HUES48 (cell line): ENCODE results near the gene DST.
A peak's percentile ranks its signal among the peaks of the same experiment; 100 is the strongest.

Source experiments
- H3K27ac ChIP-seq: one replicate; pipeline ENCODE4 v1.7.0; 2013; ENCODE audit warnings: low read depth, low read length, inconsistent platforms
- H3K27me3 ChIP-seq: 2 replicates; pipeline ENCODE4 v1.6.1; 2013; ENCODE audit warnings: mild to moderate bottlenecking, low read length; ENCODE audit not compliant: control insufficient read depth, insufficient read depth
- H3K36me3 ChIP-seq: 2 replicates; pipeline ENCODE4 v1.6.1; 2013; ENCODE audit warnings: low read length; ENCODE audit not compliant: control insufficient read depth, insufficient read depth
- H3K4me1 ChIP-seq: 2 replicates; pipeline ENCODE4 v1.6.1; 2013; ENCODE audit warnings: mild to moderate bottlenecking, low read length; ENCODE audit not compliant: control insufficient read depth, insufficient read depth
- H3K4me3 ChIP-seq: 2 replicates; pipeline ENCODE4 v1.5.1; 2013; ENCODE audit warnings: mild to moderate bottlenecking, low read depth, low read length
- H3K9ac ChIP-seq: 2 replicates; pipeline ENCODE4 v1.6.1; 2013; ENCODE audit warnings: mild to moderate bottlenecking, low read depth, low read length, moderate library complexity
- H3K9me3 ChIP-seq: 2 replicates; pipeline ENCODE4 v1.6.1; 2013; ENCODE audit warnings: low read length; ENCODE audit not compliant: control insufficient read depth, insufficient read depth

The DST gene

GRCh38 chr6:56542364-56543331 lies 100.0 kb downstream of the DST start:
- H3K9me3 ChIP-seq, result no peaks in the 10 kb centered on the region
- H3K9ac ChIP-seq, result peak overlapping the region; percentile 82
- H3K36me3 ChIP-seq, result no peaks in the 10 kb centered on the region
- peak overlapping the region; percentile 80 for H3K4me3 ChIP-seq
- no peaks in the 10 kb centered on the region for H3K27me3 ChIP-seq
- peak overlapping the region; percentile 97 for H3K27ac ChIP-seq
- peaks cover 42% of the 10 kb centered on the region for H3K4me1 ChIP-seq

- H3K9ac ChIP-seq, result peak overlapping the region; percentile 82
- no peaks in the 10 kb centered on the region for H3K27me3 ChIP-seq
- H3K4me1 ChIP-seq, result peaks cover 40% of the 10 kb centered on the region
- no peaks in the 10 kb centered on the region for H3K36me3 ChIP-seq
- no peaks in the 10 kb centered on the region for H3K9me3 ChIP-seq
- H3K4me3 ChIP-seq, result peak overlapping the region; percentile 80
- H3K27ac ChIP-seq, result peak overlapping the region; percentile 97
Measured at GRCh38 chr6:56541741-56542360, 100.8 kb downstream of the DST start.

GRCh38 chr6:56541030-56541600 lies 101.6 kb downstream of the DST start:
- H3K4me3 ChIP-seq, result peak overlapping the region; percentile 80
- H3K27ac ChIP-seq, result no peak overlapping the region
- no peaks in the 10 kb centered on the region for H3K27me3 ChIP-seq
- no peak overlapping the region for H3K9ac ChIP-seq
- no peaks in the 10 kb centered on the region for H3K9me3 ChIP-seq
- H3K36me3 ChIP-seq, result peaks cover 6% of the 10 kb centered on the region
- peaks cover 45% of the 10 kb centered on the region for H3K4me1 ChIP-seq

- H3K4me1 ChIP-seq, result peaks cover 52% of the 10 kb centered on the region
- no peak overlapping the region for H3K4me3 ChIP-seq
- no peak overlapping the region for H3K9ac ChIP-seq
- H3K9me3 ChIP-seq, result no peaks in the 10 kb centered on the region
- H3K36me3 ChIP-seq, result peaks cover 9% of the 10 kb centered on the region
- H3K27ac ChIP-seq, result no peak overlapping the region
- H3K27me3 ChIP-seq, result no peaks in the 10 kb centered on the region
Measured at GRCh38 chr6:56540232-56541029, 102.3 kb downstream of the DST start.

GRCh38 chr6:56539527-56540105 lies 103.1 kb downstream of the DST start:
- peaks cover 60% of the 10 kb centered on the region for H3K4me1 ChIP-seq
- H3K27me3 ChIP-seq, result no peaks in the 10 kb centered on the region

GRCh38 chr6:56538851-56539250 lies 103.8 kb downstream of the DST start:
- no peak overlapping the region for H3K27ac ChIP-seq
- H3K4me1 ChIP-seq, result peaks cover 58% of the 10 kb centered on the region
- H3K36me3 ChIP-seq, result peaks cover 9% of the 10 kb centered on the region
- no peak overlapping the region for H3K4me3 ChIP-seq
- no peaks in the 10 kb centered on the region for H3K27me3 ChIP-seq
- no peak overlapping the region for H3K9ac ChIP-seq
- H3K9me3 ChIP-seq, result no peaks in the 10 kb centered on the region

More at GRCh38 chr6:56539527-56540105, 103.1 kb downstream of the DST start:
- Histone ChIP-seq H3K9me3 (no peaks in the 10 kb centered on the region), H3K4me3 (0 out of 2 replicates have a peak overlapping the region, but pooled peaks have one; percentile 5), H3K27ac (no peak overlapping the region), H3K36me3 (peaks cover 9% of the 10 kb centered on the region), H3K9ac (no peak overlapping the region)

- Histone ChIP-seq H3K4me3 (no peak overlapping the region), H3K9me3 (no peaks in the 10 kb centered on the region), H3K27me3 (no peaks in the 10 kb centered on the region), H3K9ac (no peak overlapping the region), H3K4me1 (peaks cover 56% of the 10 kb centered on the region), H3K36me3 (peaks cover 12% of the 10 kb centered on the region), H3K27ac (no peak overlapping the region)
Measured at GRCh38 chr6:56537223-56537770, 105.4 kb downstream of the DST start.

GRCh38 chr6:56536536-56536935 lies 106.2 kb downstream of the DST start:
- no peaks in the 10 kb centered on the region for H3K27me3 ChIP-seq
- peaks cover 19% of the 10 kb centered on the region for H3K36me3 ChIP-seq
- H3K27ac ChIP-seq, result no peak overlapping the region
- H3K4me1 ChIP-seq, result peaks cover 49% of the 10 kb centered on the region
- no peaks in the 10 kb centered on the region for H3K9me3 ChIP-seq
- H3K9ac ChIP-seq, result no peak overlapping the region
- H3K4me3 ChIP-seq, result no peak overlapping the region

GRCh38 chr6:56535626-56536025 lies 107.1 kb downstream of the DST start:
- no peaks in the 10 kb centered on the region for H3K27me3 ChIP-seq
- no peak overlapping the region for H3K27ac ChIP-seq
- no peaks in the 10 kb centered on the region for H3K9me3 ChIP-seq
- H3K9ac ChIP-seq, result no peak overlapping the region
- H3K4me3 ChIP-seq, result no peak overlapping the region
- peaks cover 40% of the 10 kb centered on the region for H3K4me1 ChIP-seq
- H3K36me3 ChIP-seq, result peaks cover 27% of the 10 kb centered on the region
